Kasumi-1 (cell line): Measurements from ENCODE around the gene HTR4.
"Not testable (repeated sequence)": the region's sequence is repeated elsewhere in the genome, so short reads cannot be mapped to it uniquely, and the experiment has no call there.

ENCODE experiments used
- DNase-seq, 2 experiments: peaks; one replicate each; lab custom pipeline; 2025; lab: John Stamatoyannopoulos, UW

Gene HTR4

DNA sequence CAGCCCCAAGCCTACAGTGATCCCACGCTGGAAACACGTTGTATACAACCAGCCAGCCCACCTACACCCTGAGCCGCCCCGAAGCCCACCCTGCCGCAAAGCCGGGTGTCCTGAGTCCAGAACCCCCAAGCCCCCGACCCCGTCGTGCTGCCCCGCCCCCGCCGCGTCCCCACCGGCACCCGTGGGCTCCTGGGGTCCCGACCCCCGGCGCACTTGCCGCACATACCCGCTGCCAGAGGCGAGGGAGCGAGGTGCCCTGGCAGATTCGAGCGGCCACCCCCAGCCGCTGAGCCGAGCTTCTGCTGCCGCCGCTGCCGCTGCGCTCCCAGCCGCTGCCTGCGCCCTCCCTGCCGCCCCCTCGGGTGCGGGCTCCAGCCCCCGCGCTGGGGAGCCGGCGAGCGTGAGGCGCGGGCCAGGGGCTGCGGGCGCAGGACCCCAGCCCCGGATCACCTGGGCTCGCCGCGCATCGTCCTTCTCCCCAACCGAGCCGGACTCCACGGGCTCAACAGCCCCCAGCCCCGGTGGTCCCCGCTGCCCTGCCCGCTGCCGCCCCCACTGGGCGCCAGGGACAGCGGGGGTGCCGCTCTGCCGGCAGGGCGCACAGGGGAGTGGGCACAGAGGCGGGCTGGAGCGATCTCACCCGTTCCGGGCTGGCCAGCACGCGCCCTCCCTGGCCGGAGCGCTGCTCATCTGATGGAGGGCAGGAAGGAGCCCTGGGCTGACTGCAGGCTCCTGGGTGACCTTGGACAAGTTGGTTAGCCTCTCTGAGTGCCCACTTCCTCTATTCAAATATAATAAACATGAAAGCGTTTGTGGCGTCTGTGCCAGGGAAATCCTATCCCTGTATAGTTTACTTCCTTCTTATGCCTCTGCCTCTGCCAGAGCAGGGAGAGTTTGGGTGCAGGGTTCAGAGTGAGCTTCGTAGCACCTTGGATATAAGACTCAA lies at the start of gene HTR4:
HTR4 (minus strand) TSS at position 692 of the 946 bp plus-strand sequence. CDS start 17,513 bp downstream, outside the sequence.
- DNase-seq: no peak

GRCh38 chr5:148702019-148702596 lies 47.8 kb upstream of the HTR4 start:
- no peak for DNase-seq

GRCh38 chr5:148699028-148699427 lies 44.7 kb upstream of the HTR4 start:
- DNase-seq: no peak

DNA sequence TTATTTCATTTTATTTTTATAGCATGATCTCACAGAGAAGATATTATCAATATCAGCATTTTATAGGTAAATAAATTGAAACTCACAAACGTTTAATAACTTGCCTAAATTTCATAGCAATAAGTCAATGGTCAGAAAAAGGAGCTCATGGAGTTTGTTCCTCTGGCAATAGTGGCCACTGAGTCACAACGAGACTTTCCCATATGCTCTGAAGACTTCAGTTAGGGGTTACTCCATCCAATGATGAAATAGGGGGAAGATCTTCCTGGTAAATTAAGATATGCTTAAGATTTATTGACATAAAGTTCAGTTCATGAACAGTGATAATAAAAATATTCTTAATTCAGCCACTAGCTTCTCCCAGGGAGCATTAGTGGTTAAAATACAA lies 43.5 kb upstream of the HTR4 start:
- no peak for DNase-seq

- DNase-seq: no peak
These were observed 43.0 kb upstream of the HTR4 start for GRCh38 chr5:148697180-148697808.

DNA sequence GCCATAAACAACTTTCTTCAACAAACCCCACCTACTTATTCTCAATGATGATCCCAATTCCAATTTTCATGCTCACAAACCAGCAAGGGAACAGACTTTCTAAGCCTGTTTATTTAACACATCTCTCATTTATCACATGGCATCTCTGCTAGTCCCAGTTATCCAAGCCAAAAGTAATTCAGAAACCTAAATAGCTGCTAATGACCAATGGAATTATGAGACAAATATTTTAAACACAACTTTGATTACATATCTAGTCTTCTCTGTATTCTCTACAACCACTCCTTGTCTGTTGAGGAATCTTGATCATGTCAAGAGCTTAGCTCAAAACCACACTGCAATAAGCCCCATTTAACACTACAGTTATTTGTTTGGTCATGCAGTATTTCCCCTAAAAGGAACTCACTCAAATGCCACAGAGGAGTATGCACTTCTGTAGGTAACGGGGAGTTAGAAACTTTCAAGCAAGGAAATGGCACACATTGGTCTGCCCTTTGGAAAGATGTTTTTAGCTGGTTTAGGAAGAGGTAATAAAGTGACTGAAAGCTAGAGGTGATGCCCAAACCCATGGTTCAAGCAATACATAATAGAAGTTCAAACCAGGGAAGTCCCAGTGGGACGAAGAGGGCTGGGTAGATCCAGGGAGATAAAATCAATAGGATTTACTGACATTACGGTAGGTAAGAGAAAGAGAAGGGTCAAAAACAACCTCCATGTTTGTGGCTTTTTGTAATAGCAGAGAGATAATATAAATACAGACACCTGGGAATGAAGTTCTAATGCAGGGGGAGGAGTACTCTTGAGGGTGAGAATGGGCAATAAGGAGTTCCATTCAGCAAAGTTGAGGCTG lies 42.1 kb upstream of the HTR4 start:
- DNase-seq: no peak

DNA sequence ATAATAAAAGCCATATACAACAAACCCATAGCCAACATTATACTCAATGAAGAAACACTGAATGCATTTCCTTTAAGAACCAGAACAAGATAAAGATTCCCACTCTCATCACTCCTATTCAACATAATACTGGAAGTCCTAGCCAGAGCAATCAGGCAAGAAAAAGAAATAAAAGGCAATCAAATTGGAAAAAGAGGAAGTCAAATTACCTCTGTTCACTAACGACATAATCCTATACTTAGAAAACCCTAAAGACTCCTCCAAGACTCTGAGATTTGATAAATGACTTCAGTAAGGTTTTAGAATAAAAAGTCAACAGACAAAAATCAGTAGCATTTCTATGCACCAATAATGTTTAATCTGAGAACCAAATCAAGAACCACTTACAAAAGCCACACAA lies 36.6 kb upstream of the HTR4 start:
- DNase-seq: no peak

DNA sequence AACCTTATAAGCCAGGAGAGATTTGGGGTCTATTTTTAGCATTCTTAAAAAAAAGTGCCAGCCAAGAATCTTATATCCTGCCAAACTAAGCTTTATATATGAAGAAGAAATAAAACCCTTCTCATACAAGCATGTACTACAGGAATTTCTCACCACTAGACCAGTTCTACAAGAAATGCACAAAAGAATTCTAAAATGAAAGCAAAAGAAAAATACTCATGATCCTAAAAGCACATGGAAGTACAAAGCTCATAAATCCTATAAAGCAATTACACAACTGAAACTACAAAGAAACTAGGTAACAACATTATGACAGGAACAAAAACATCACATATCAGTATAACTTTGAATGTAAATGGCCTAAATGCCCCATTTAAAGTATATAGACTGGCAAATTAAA lies 34.5 kb upstream of the HTR4 start:
- no peak for DNase-seq

DNA sequence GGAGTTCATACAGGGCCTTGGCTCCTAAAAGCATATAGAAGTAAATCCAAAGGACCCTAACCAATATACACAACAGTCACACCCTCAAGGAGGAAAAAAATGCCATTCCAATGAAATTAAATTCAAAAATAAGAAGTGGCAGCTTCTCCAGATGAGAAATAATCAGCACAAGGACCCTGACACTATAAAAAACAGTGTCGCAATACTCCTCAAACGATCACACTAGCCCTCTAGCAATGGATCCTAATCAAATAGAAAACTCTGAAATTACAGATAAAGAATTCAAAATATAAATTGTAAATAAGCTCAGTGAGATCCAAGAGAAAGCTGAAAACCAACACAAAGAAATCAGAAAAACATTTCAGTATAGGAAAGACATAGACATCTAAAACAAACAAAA lies 33.5 kb upstream of the HTR4 start:
- DNase-seq: no peak

GRCh38 chr5:148687427-148687826 lies 33.1 kb upstream of the HTR4 start:
- peak; percentile 44 to 69 for DNase-seq

- DNase-seq: no peak
These were observed 32.3 kb upstream of the HTR4 start for GRCh38 chr5:148686660-148687059.

DNA sequence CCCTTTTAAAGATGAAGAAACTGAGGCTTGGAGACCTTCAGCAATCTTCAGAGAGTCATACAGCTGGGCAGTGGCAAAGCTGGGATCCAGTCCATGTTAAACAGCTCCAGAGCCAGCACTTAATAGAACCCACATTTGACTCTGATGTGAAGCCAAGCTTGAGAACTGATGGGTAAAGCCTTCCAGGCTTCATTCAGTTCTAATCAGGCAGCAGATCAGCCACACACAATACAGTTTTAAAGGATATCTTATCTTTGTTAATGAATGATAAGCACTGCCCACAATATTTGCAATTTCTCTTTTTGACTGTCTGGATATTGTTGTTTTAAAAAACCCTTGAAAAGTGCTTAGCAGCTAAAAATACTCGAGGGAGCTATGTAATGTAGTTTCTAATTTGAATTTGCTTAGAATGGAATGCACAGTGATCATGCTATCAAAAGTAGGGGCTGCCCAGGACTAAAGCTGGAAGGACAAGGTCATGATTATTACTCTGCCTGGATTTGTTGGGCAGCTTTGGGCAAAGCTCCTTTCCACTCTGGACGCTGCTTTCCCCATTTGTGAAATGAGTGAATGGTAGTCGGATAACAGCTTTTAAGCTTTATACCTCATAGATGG lies 31.3 kb upstream of the HTR4 start:
- DNase-seq: no peak

DNA sequence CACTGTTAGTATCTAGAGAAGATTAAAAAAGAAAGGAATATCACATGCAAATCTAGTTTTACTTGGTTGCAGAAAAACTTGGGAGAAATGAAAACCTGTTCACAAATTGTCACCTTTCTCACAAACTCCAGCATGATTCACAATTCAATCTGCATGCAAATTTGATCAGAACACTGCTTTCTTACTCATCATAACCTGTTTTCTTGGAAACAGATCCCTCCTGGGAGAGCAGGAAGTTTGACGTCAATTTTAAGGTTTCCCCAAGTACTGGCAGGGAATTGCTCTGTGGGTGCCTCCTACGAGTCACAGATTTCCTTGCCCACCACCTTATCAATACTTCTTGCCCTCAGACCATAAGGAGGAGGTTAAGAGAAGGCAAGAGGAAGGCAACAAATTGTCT lies 30.2 kb upstream of the HTR4 start:
- DNase-seq: no peak

DNA sequence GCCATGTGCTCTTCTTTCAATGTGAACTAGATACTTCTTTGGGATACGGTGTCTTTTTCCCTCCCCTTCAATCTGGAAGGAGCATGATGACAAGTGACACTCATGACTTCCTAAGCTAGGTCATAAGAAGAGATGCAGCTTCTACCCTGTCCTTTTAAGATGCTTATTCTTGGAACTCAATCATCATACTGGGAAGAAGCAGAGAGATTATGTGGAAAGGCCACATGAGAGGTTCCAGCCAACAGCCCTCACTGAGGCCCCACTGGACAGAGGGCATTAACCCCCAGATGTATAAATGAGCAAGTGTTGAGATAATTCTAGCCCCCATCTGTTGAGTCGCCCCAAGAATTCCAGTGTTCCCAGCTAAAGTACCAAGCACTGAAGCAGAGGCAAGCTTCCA lies 29.3 kb upstream of the HTR4 start:
- no peak for DNase-seq

- no peak for DNase-seq
These were observed 28.0 kb upstream of the HTR4 start for GRCh38 chr5:148682058-148683026.

GRCh38 chr5:148681157-148682057 lies 27.1 kb upstream of the HTR4 start:
- DNase-seq: no peak

- not testable (repeated sequence) for DNase-seq
These were observed 19.4 kb upstream of the HTR4 start for GRCh38 chr5:148673704-148674103.

DNA sequence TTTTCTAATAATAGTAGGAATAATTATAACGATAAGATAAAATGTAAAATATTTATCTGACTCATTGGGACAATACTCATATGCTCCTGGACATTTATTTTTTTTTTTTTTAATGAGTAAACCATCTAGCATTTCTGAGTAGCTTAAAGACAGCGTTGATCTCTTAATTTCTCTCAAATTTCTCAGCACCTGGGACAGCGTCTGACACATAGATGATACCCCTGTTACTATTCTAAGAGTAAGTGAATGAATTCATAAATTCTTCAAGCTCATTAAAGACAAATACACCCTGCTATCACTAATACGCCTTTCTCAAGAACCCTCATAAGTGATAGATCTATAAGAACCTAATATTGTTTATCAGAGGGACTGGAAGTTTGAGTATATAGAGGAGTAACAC lies 12.0 kb upstream of the HTR4 start:
- DNase-seq: peak in 1 of 2 experiments; percentile 8

GRCh38 chr5:148665431-148665830 lies 11.1 kb upstream of the HTR4 start:
- DNase-seq: no peak
